ENCODE measurements around the gene TNFAIP3.
A peak's percentile ranks its signal among the peaks of the same experiment; 100 is the strongest.

TNFAIP3 gene

GRCh38 chr6:137923866-137924653 is 57.0 kb downstream of the TNFAIP3 start:
- no peak for DNase-seq (ENCODE audit: low spot score)

- no peak for DNase-seq (ENCODE audit: low spot score)
These were observed 58.2 kb downstream of the TNFAIP3 start for GRCh38 chr6:137925141-137925698.

GRCh38 chr6:137926207-137926731 is 59.2 kb downstream of the TNFAIP3 start:
- DNase-seq (ENCODE audit: low spot score): no peak

- no peak for DNase-seq (ENCODE audit: low spot score)
These were observed 59.9 kb downstream of the TNFAIP3 start for GRCh38 chr6:137926985-137927384.

DNA sequence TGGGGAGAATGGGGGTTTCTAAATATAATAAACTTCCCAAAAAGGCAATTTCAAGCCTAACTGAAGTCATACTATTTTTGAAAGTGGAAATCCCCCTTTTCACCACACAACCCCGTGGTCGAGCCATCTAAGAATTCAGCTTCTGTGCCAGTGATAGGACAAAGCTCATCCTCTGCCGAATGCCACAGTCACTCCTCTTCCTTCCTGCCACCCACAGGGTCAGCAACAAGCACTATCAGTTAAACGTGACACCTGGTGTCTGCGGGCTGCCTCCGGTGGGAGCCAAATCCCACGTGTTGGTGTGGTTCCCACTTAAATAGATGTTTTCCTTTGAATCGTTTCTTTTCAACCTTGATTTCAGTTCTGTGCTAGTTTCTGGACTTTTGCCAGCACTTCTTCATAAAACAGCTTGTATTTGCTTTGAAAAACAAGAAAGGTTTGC is 60.7 kb downstream of the TNFAIP3 start:
- peak; percentile 81 for DNase-seq (ENCODE audit: low spot score)

GRCh38 chr6:137928286-137928685 is 61.2 kb downstream of the TNFAIP3 start:
- DNase-seq (ENCODE audit: low spot score): no peak

- DNase-seq (ENCODE audit: low spot score): no peak
These were observed 64.9 kb downstream of the TNFAIP3 start for GRCh38 chr6:137931849-137932465.

All from CD4-positive, alpha-beta T cell treated with Interleukin-2 at 100 ng/mL for 4 hours (primary cell).